Keratinocyte (primary cell): Measurements from ENCODE around the gene GPX3. TPM values are rescaled to one million over a fixed set of nuclear protein-coding genes. Genes with fewer than 3 reads are reported as not detected.

Experiments used
- DNase-seq: peaks from one replicate; pipeline ENCODE4 v3.0.0-alpha.2; 2011; ENCODE audit warnings: low read depth, missing footprints, low spot score
- FAIRE-seq: peaks from 2 replicates; lab custom pipeline; 2011; peaks lifted over from hg19 to GRCh38; lab: Jason Lieb, UNC
- H2AFZ ChIP-seq: 2 replicates; pipeline ENCODE4 v1.6.0; 2012; ENCODE audit warnings: low read length, control low read depth, inconsistent platforms; ENCODE audit not compliant: control insufficient read depth
- H3K27ac ChIP-seq: 2 replicates; pipeline ENCODE4 v1.5.1; 2011; ENCODE audit warnings: low read length; ENCODE audit not compliant: control insufficient read depth, insufficient read depth
- H3K27me3 ChIP-seq: 3 replicates; pipeline ENCODE4 v1.6.0; 2011; ENCODE audit warnings: low read length; ENCODE audit not compliant: control insufficient read depth, insufficient read depth; ENCODE audit errors: extremely low read depth
- H3K36me3 ChIP-seq, 2 experiments: 2 replicates in 1 of 2; 3 replicates in 1 of 2; pipeline ENCODE4 v1.5.1; 2011; ENCODE audit warnings: low read length in 2 of 2, mild to moderate bottlenecking in 1 of 2; ENCODE audit not compliant: control insufficient read depth in 2 of 2, insufficient read depth in 2 of 2; ENCODE audit errors: extremely low read depth in 1 of 2
- H3K4me1 ChIP-seq: 3 replicates; pipeline ENCODE4 v1.5.1; 2011; ENCODE audit warnings: low read length; ENCODE audit not compliant: control insufficient read depth, insufficient read depth; ENCODE audit errors: extremely low read depth
- H3K4me2 ChIP-seq: 3 replicates; pipeline ENCODE4 v1.6.0; 2011; ENCODE audit warnings: low read depth, low read length; ENCODE audit not compliant: control insufficient read depth, insufficient read depth; ENCODE audit errors: extremely low read depth
- H3K4me3 ChIP-seq, 3 experiments: fragments of 200-600 bp in 1 of 3; sonication (generic) in 1 of 3; 2 replicates in 2 of 3; 3 replicates in 1 of 3; pipeline ENCODE4 v1.5.1; 2011 to 2016; ENCODE audit warnings: low read length in 3 of 3, mild to moderate bottlenecking in 3 of 3, control low read depth in 2 of 3, inconsistent platforms in 1 of 3, low read depth in 1 of 3, mixed read lengths in 1 of 3, mixed run types in 1 of 3, moderate library complexity in 1 of 3; ENCODE audit not compliant: control insufficient read depth in 2 of 3, insufficient read depth in 2 of 3; ENCODE audit errors: extremely low read depth in 1 of 3
- H3K79me2 ChIP-seq: 2 replicates; pipeline ENCODE4 v1.6.0; 2012; ENCODE audit warnings: low read length; ENCODE audit not compliant: control insufficient read depth, insufficient read depth
- H3K9ac ChIP-seq: 3 replicates; pipeline ENCODE4 v1.6.0; 2011; ENCODE audit warnings: low read length; ENCODE audit not compliant: control insufficient read depth, insufficient read depth; ENCODE audit errors: extremely low read depth
- H3K9me1 ChIP-seq: 3 replicates; pipeline ENCODE4 v1.6.0; 2011; ENCODE audit warnings: low read length; ENCODE audit not compliant: control insufficient read depth, insufficient read depth; ENCODE audit errors: extremely low read depth
- H3K9me3 ChIP-seq: 2 replicates; pipeline ENCODE4 v1.5.1; 2012; ENCODE audit warnings: low read depth, low read length; ENCODE audit not compliant: control insufficient read depth
- H4K20me1 ChIP-seq: 3 replicates; pipeline ENCODE4 v1.6.0; 2011; ENCODE audit warnings: low read length; ENCODE audit not compliant: control insufficient read depth, insufficient read depth; ENCODE audit errors: extremely low read depth
- EZH2 ChIP-seq: IDR thresholded peaks from one replicate; pipeline ENCODE4 v1.6.1; 2012; ENCODE audit warnings: inconsistent platforms, mild to moderate bottlenecking, low read length, moderate library complexity
- dilution Hi-C: fragments of 300-500 bp; cut with MboI; formaldehyde crosslinking; loops from one replicate; pipeline ENCODE4 v1.7.0; 2020; ENCODE audit warnings: low sequenced_read_pairs; ENCODE audit not compliant: extremely low pct_ligation_motif_present
- polyA plus RNA-seq, 5 experiments: library from polyadenylated mRNA; depleted of rRNA in 3 of 5; stranded (reverse) in 3 of 5; stranded (forward) in 1 of 5; unstranded in 1 of 5; fragments of >200 nt; gene quantifications; 1 replicate in 1 of 5; 2 replicates in 3 of 5; 3 replicates in 1 of 5; pipeline versions ENCODE4 v1.2.1 to v1.2.3, GENCODE V29; 2011 to 2012; ENCODE audit warnings: missing spikeins in 2 of 5, low read depth in 1 of 5, low replicate concordance in 1 of 5
- TF ChIP-seq, protein P1 (sequence below), 3 experiments: IDR thresholded peaks in 1 of 3; conservative IDR thresholded peaks in 1 of 3; optimal IDR thresholded peaks in 1 of 3; 2 replicates in 2 of 3; 3 replicates in 1 of 3; pipeline versions ENCODE3 to v1.5.1; 2011; ENCODE audit warnings: low read length in 3 of 3, mild to moderate bottlenecking in 3 of 3, moderate library complexity in 2 of 3, control low read depth in 1 of 3, inconsistent platforms in 1 of 3; ENCODE audit not compliant: insufficient read depth in 2 of 3; ENCODE audit errors: extremely low read depth in 1 of 3

The GPX3 gene
- polyA plus RNA-seq, 1 donor (not counting 4 experiments of a cell fraction or from before 2014, with no cell fraction given), result 120 TPM

DNA sequence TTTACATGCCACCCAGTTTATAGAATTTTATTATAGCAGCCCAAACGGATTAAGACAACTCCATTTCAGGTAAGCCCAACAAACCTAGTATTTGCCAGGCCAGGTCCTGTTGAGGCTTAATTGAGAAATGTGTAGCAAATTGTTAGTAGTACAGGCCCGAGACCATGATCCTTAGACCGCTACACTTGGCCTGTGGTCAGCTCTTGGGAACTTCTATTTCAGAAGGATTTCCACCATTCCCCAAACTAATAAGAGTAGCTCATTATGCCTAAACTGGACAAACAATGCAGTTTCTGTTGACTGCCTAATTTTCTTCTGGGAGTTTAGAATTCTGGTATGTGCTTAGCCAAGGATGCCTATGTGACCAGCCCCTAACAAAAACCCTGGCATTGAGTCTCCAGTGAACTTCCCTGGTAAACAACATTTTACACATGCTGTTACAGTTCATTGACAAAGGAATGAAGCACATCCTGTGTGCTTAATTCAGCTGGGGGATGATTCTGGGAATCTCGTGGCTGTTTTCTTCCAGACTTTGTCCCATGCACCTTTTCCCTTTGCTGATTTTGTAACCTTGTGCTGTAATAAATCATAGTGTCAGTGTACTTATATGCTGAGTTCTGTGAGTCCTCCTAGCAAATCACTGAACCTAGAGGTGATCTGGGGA, 5.6 kb upstream of the GPX3 start:
- TF ChIP-seq, protein P1, sequence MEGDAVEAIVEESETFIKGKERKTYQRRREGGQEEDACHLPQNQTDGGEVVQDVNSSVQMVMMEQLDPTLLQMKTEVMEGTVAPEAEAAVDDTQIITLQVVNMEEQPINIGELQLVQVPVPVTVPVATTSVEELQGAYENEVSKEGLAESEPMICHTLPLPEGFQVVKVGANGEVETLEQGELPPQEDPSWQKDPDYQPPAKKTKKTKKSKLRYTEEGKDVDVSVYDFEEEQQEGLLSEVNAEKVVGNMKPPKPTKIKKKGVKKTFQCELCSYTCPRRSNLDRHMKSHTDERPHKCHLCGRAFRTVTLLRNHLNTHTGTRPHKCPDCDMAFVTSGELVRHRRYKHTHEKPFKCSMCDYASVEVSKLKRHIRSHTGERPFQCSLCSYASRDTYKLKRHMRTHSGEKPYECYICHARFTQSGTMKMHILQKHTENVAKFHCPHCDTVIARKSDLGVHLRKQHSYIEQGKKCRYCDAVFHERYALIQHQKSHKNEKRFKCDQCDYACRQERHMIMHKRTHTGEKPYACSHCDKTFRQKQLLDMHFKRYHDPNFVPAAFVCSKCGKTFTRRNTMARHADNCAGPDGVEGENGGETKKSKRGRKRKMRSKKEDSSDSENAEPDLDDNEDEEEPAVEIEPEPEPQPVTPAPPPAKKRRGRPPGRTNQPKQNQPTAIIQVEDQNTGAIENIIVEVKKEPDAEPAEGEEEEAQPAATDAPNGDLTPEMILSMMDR (optimal IDR thresholded peaks at IDR 0.05 in 1 of 3, IDR thresholded peaks at IDR 0.05 in 1 of 3, conservative IDR thresholded peaks at IDR 0.05 in 1 of 3; ENCODE audit: extremely low read depth in 1 of 3, insufficient read depth in 2 of 3, low read length in 3 of 3), result no peak
- TF ChIP-seq EZH2, result no peak
- no peak overlapping the region for H3K27ac ChIP-seq
- dilution Hi-C loops, result no loop called here
- H3K9ac ChIP-seq, result no peak overlapping the region
- H3K4me3 ChIP-seq, result no peak overlapping the region
- no peak for DNase-seq
- no peak for FAIRE-seq
- no peaks in the 10 kb centered on the region for H3K4me1 ChIP-seq
- H4K20me1 ChIP-seq, result no peaks in the 10 kb centered on the region
- no peaks in the 10 kb centered on the region for H3K9me3 ChIP-seq
- H3K79me2 ChIP-seq, result no peaks in the 10 kb centered on the region
- H3K27me3 ChIP-seq, result no peaks in the 10 kb centered on the region
- H2AFZ ChIP-seq, result no peak overlapping the region
- H3K9me1 ChIP-seq, result no peaks in the 10 kb centered on the region
- H3K36me3 ChIP-seq, result no peaks in the 10 kb centered on the region
- H3K4me2 ChIP-seq, result no peak overlapping the region

DNA sequence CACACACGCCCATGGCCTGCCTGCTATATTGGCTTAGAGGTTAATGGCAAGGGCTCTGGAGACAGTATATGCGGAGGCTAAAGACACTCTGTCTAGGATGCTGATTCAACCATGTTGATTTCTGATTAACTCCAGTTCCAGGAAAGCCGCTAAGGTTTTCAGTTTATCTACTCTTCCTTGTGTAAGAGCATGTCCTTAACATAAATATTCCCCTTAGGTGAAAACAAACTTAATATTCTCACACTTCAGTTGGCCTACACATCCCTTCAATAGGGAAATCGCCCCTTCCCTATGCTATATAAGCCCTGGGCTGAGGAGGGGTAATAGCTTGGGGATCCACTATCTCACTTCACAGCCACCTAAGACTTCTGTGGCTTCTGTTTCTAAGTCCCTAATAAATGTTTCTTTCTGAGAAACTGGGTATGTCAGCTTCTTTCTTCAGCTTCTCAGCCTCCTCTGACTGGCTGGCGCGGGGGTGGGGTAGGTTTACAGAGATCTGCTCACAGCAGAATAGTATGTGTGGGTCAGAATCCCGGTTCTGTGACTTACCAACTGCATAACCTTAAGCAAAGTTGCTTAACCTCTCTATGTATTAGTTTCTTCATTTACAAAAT, 4.3 kb upstream of the GPX3 start:
- Histone ChIP-seq H3K79me2 (no peaks in the 10 kb centered on the region), H2AFZ (no peak overlapping the region), H3K27me3 (no peaks in the 10 kb centered on the region), H3K4me3 (no peak overlapping the region), H3K27ac (no peak overlapping the region), H3K9me3 (no peaks in the 10 kb centered on the region), H3K9ac (no peak overlapping the region), H4K20me1 (no peaks in the 10 kb centered on the region), H3K4me1 (peaks cover 3% of the 10 kb centered on the region), H3K9me1 (no peaks in the 10 kb centered on the region), H3K4me2 (no peak overlapping the region), H3K36me3 (no peaks in the 10 kb centered on the region)
- dilution Hi-C loops, result no loop called here
- no peak for FAIRE-seq
- DNase-seq, result no peak
- TF ChIP-seq EZH2, result no peak
- TF ChIP-seq, protein P1 (optimal IDR thresholded peaks at IDR 0.05 in 1 of 3, IDR thresholded peaks at IDR 0.05 in 1 of 3, conservative IDR thresholded peaks at IDR 0.05 in 1 of 3; ENCODE audit: extremely low read depth in 1 of 3, insufficient read depth in 2 of 3, low read length in 3 of 3), result no peak
